AG09319 (cell line): Measurements from ENCODE around the gene ADPRM.

Experiments used
- DNase-seq: peaks from one replicate; pipeline ENCODE4 v3.0.0-alpha.2; 2010; ENCODE audit warnings: low read depth; ENCODE audit errors: extremely low read depth
- TF ChIP-seq, protein P1 (sequence below): IDR thresholded peaks from 2 replicates; pipeline ENCODE4 v1.5.1; 2011; ENCODE audit warnings: low read depth, mild to moderate bottlenecking, inconsistent platforms, low read length, moderate library complexity

Gene ADPRM

GRCh38 chr17:10757067-10757466, 59.7 kb downstream of the ADPRM start:
- DNase-seq, result no peak
- TF ChIP-seq, protein P1, sequence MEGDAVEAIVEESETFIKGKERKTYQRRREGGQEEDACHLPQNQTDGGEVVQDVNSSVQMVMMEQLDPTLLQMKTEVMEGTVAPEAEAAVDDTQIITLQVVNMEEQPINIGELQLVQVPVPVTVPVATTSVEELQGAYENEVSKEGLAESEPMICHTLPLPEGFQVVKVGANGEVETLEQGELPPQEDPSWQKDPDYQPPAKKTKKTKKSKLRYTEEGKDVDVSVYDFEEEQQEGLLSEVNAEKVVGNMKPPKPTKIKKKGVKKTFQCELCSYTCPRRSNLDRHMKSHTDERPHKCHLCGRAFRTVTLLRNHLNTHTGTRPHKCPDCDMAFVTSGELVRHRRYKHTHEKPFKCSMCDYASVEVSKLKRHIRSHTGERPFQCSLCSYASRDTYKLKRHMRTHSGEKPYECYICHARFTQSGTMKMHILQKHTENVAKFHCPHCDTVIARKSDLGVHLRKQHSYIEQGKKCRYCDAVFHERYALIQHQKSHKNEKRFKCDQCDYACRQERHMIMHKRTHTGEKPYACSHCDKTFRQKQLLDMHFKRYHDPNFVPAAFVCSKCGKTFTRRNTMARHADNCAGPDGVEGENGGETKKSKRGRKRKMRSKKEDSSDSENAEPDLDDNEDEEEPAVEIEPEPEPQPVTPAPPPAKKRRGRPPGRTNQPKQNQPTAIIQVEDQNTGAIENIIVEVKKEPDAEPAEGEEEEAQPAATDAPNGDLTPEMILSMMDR, result no peak

DNA sequence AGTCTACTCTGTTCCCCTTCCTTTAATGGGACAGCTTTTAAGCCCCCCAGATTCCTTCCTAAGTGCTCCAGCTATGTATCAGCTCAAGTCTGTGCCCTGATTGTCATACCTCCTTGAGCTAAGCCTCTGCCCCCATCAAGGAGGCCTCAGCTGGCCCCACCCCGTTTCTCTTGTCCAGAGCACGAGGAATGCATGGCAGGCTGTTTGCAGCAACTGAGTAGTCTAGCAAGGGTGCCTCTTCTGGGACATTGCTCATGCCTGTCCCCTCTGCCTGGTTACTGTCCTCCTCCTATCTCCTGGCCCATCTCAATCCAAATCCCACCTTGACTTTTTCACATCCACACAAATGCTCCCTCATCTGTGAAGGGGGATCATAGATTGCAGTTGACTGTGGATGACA, 60.3 kb downstream of the ADPRM start:
- TF ChIP-seq, protein P1, result no peak
- DNase-seq, result no peak

GRCh38 chr17:10758062-10758461, 60.7 kb downstream of the ADPRM start:
- TF ChIP-seq, protein P1, result no peak
- no peak for DNase-seq
